Sigmoid colon (tissue), 7 donors: ENCODE measurements around the gene VIP. TPM values are rescaled to one million over a fixed set of nuclear protein-coding genes. Genes with fewer than 3 reads are reported as not detected.

Experiments
- DNase-seq: peaks from one replicate; pipeline ENCODE4 v3.0.0-alpha.2; 2019
- H3K27ac ChIP-seq, 4 donors: fragments of 200-600 bp; sonication (generic); one replicate each; pipeline ENCODE4 v1.5.1; 2016 to 2019; ENCODE audit warnings: mild to moderate bottlenecking in 1 of 4
- H3K27me3 ChIP-seq, 3 donors: fragments of 200-600 bp; sonication (generic); one replicate each; pipeline ENCODE4 v1.5.1; 2019; ENCODE audit warnings: mild to moderate bottlenecking in 1 of 3
- H3K36me3 ChIP-seq, 4 donors: fragments of 200-600 bp; sonication (generic); one replicate each; pipeline ENCODE4 v1.5.1; 2016 to 2019
- H3K4me1 ChIP-seq, 4 donors: fragments of 200-600 bp; sonication (generic); one replicate each; pipeline ENCODE4 v1.5.1; 2017 to 2019
- H3K4me3 ChIP-seq, 4 donors: fragments of 200-600 bp; sonication (generic); one replicate each; pipeline ENCODE4 v1.5.1; 2017 to 2019; ENCODE audit warnings: mild to moderate bottlenecking in 2 of 4, moderate library complexity in 1 of 4
- H3K9me3 ChIP-seq, 4 donors: fragments of 200-600 bp in 3 of 4; sonication (generic) in 3 of 4; one replicate each; pipeline versions ENCODE4 v1.5.1 to v1.6.1; 2013 to 2019
- CTCF ChIP-seq, 4 experiments: fragments of 450-650 bp in 3 of 4; fragments of 200-600 bp in 1 of 4; IDR thresholded peaks; one replicate each; pipeline ENCODE4 v1.5.1; 2016 to 2019; ENCODE audit warnings: antibody characterized with exemption in 4 of 4, mild to moderate bottlenecking in 3 of 4, moderate library complexity in 2 of 4
- EP300 ChIP-seq, 4 donors: sonication (generic); formaldehyde crosslinking; IDR thresholded peaks; one replicate each; pipeline ENCODE4 v1.6.1; 2017; ENCODE audit warnings: antibody characterized with exemption in 4 of 4
- POLR2A ChIP-seq, 2 donors: fragments of 450-650 bp; IDR thresholded peaks; one replicate each; pipeline ENCODE4 v1.6.1; 2016; ENCODE audit warnings: antibody characterized with exemption in 2 of 2, mild to moderate bottlenecking in 2 of 2, moderate library complexity in 2 of 2
- POLR2AphosphoS5 ChIP-seq, 4 donors: sonication (generic); formaldehyde crosslinking; IDR thresholded peaks; one replicate each; pipeline ENCODE4 v1.6.1; 2017; ENCODE audit warnings: antibody characterized with exemption in 4 of 4
- intact Hi-C: fragments of 100-400 bp; cut with DNase I; formaldehyde crosslinking; loops from one replicate; pipeline ENCODE4 v1.15.1; 2023
- polyA plus RNA-seq, 3 donors: library from polyadenylated mRNA; stranded (reverse); fragments of 200-250 nt; gene quantifications; one replicate each; pipeline ENCODE4 v1.2.3, GENCODE V29; 2013
- total RNA-seq, 4 donors: library from RNA; depleted of rRNA; stranded (reverse); fragments of >200 nt; gene quantifications; one replicate each; pipeline ENCODE4 v1.1.0, GENCODE V29; 2016
- donor health status: healthy with polysubstance abuse.
- donor health status: Bipolar disorder and iron deficiency.
- donor health status: healthy.

Gene VIP
- total and polyA plus RNA-seq, 7 donors, result 18.8 to 156 (median 41.3) TPM; not detected in 2

- no peak for DNase-seq
- intact Hi-C loops, result no loop called here
These were observed 44.1 kb downstream of the VIP start for GRCh38 chr6:152794696-152795095.

GRCh38 chr6:152804150-152804549 lies 53.6 kb downstream of the VIP start:
- Histone ChIP-seq H3K36me3 (no peaks in the 10 kb centered on the region), H3K4me3 (no peak overlapping the region), H3K27me3 (no peaks in the 10 kb centered on the region), H3K27ac (no peak overlapping the region), H3K9me3 (peaks cover 0 to 5% (median 2%) of the 10 kb centered on the region in 4 donors), H3K4me1 (no peaks in the 10 kb centered on the region)
- no peak for TF ChIP-seq EP300 (IDR thresholded peaks at IDR 0.05)
- TF ChIP-seq POLR2A (IDR thresholded peaks at IDR 0.05), result no peak
- TF ChIP-seq POLR2AphosphoS5 (IDR thresholded peaks at IDR 0.05), result no peak
- TF ChIP-seq CTCF (IDR thresholded peaks at IDR 0.05), result no peak
- no peak for DNase-seq
- intact Hi-C loops, result no loop called here

More at GRCh38 chr6:152794696-152795095, 44.1 kb downstream of the VIP start:
- Histone ChIP-seq H3K4me1 (no peaks in the 10 kb centered on the region), H3K27ac (no peak overlapping the region), H3K36me3 (no peaks in the 10 kb centered on the region), H3K4me3 (no peak overlapping the region), H3K9me3 (no peaks in the 10 kb centered on the region), H3K27me3 (no peaks in the 10 kb centered on the region)
- TF ChIP-seq EP300 (IDR thresholded peaks at IDR 0.05) (no peak), POLR2AphosphoS5 (IDR thresholded peaks at IDR 0.05) (no peak), POLR2A (IDR thresholded peaks at IDR 0.05) (no peak), CTCF (IDR thresholded peaks at IDR 0.05) (no peak)

Other genes with a start within 250 kb of the VIP start
- gene SYNE1, start 113.4 kb upstream of the VIP start, total RNA-seq, result 100 to 1,000 TPM in 3 of 4 donors, 10 to 100 TPM in 1; 86.4 to 203 (median 130) TPM
- 10 to 100 TPM in 2 of 3 donors, 1 to 10 TPM in 1; 7.2 to 27.4 (median 12.0) TPM for gene SYNE1, start 113.4 kb upstream of the VIP start, polyA plus RNA-seq
- 1 to 10 TPM; 5.4 to 9.7 (median 6.7) TPM for gene MYCT1, start 52.9 kb upstream of the VIP start, total RNA-seq
- gene MYCT1, start 52.9 kb upstream of the VIP start, polyA plus RNA-seq, result 1 to 10 TPM in 2 of 3 donors, under 1 TPM in 1; 0.46 to 3.3 (median 1.8) TPM
- gene FBXO5, start 232.2 kb downstream of the VIP start, total RNA-seq, result 1 to 10 TPM; 1.9 to 6.4 (median 2.7) TPM
- gene FBXO5, start 232.2 kb downstream of the VIP start, polyA plus RNA-seq, result 1 to 10 TPM; 1.8 to 5.4 (median 3.7) TPM